ENCODE measurements around the gene SPON1. TPM values are rescaled to one million over a fixed set of nuclear protein-coding genes. Genes with fewer than 3 reads are reported as not detected.

The SPON1 gene
- total RNA-seq, result 10 to 100 TPM; 15.2 to 15.5 TPM

DNA sequence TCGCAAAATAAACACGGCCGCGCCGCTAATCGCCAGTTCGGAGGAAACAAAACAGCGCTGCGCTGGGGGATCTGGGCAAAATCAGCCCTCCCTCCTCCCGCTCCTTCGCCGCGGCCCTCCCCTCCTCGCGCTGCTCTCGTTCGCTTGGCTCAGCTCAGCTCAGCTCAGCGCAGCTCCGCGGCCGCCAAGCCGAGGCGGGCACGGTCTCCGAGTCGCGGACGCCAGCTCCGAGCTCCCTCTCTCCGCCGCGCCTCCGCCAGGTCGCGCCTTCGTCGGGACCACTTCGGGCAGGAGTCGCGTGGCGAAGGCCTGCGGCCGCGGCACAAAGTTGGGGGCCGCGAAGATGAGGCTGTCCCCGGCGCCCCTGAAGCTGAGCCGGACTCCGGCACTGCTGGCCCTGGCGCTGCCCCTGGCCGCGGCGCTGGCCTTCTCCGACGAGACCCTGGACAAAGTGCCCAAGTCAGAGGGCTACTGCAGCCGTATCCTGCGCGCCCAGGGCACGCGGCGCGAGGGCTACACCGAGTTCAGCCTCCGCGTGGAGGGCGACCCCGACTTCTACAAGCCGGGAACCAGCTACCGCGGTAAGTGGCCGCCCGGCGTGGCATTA is at the start of gene SPON1:
Gene SPON1, plus strand, starts transcription at position 162 of the 607 bp plus-strand sequence. Its CDS starts 182 bp downstream, at position 344.

